HG02885 (cell line): Measurements from ENCODE around the gene ATF1.
"Not testable (repeated sequence)": the region's sequence is repeated elsewhere in the genome, so short reads cannot be mapped to it uniquely, and the experiment has no call there.

Experiments
- ATAC-seq: cut with Tn5 transposase; IDR thresholded peaks from one replicate; pipeline ENCODE4 v1.9.1; 2021; ENCODE audit warnings: mild to moderate bottlenecking; ENCODE audit not compliant: unreplicated experiment, poor library complexity

Gene ATF1

DNA sequence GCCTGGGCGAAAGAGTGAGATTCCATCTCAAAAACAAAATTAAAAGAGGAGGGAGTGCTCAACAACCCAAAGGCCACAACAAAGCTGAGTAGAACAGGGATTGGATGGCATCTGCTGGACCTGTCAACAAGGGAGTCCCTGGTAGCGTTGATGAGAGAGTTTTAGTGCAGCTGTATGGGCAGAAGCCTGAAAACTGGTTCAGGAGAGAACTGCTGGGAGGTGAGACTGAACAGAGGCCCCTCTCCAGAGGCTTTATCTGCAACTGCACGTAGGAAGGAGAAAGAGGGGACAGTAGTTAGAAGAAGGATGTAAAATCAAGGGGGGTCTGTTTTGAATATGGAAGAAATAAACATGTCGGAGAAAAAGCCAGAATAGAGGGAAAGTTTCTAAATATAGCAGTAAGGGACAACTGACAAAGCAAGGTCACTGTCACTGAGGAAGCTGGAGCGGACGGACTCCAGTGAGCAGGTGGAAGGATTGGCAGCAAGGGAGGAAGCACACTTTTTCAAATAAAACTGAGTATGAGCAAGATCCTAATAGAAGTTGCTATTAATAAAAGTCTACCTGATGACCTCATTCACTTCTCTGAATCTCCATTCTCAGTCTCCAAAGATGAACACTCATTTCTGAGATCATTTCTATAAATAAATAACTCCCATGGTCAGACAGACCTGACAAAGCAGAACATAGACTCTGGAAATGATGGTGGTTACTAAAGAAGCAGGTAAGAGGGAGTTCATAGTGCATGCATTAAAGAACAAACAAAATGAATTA lies 11.8 kb upstream of the ATF1 start:
- ATAC-seq = no peak

DNA sequence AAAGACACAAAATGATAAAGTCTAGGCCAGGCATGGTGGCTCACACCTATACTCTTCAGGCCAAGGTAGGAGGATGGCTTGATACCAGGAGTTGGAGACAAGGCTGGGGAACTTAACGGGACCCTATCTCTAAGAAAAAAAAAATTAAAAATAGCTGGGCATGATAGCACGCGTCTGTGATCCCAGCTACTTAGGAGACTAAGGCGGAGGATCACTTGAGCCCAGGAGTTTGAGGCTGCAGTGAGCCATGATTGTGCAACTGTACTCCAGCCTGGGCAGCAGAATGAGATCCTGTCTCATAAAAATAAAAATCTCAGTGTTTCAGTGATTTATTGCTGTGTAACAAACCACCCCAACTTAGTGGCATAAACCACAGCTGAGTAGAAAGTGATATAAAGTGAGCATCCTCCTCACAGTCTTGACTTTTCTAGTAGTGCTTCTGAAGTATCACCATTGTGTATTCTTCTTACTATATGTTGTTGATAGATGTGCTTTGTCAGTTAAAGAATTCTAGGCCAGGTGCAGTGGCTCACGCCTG lies 10.6 kb upstream of the ATF1 start:
- no peak for ATAC-seq

DNA sequence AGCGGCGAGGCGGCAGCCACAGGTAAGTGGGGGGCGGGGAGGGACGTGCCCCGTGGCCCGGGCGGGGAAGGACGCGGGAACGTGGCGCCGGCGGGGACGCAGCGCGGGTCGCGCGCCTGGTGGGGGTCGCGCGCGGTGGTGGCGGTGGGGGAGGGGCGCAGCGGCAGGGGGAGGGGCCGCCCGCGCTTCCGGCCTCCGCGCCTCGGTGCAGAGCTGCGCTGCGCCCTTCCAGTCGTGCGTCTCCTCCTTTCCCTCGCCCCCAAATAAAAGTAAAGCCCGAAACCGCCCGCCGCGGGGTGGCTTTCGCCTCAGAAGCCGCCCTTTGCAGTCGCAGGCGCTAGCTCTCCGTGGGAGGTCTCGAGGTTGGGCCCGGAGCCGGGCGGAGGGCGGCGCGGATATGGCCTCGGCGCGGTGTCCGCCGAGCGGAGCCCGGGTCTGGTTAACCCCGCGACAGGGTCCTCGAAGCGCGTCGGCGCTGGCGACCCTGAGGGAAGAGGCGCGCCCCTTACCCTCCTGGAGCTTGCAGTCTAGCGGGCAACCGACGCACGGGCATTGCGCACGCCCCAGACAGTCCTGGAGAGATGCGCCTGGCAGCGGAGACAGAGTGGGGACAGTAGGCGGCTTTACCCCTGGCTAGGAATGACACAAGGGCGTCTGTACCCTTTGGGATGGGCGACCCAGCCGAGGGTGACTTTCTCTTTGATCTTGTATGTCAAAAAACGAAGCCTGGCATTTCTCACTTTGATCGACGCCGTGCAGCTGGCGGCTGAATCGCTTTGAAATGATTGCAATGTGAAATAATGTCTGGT lies 589 bp downstream of the ATF1 start:
- peak; percentile 46 for ATAC-seq

DNA sequence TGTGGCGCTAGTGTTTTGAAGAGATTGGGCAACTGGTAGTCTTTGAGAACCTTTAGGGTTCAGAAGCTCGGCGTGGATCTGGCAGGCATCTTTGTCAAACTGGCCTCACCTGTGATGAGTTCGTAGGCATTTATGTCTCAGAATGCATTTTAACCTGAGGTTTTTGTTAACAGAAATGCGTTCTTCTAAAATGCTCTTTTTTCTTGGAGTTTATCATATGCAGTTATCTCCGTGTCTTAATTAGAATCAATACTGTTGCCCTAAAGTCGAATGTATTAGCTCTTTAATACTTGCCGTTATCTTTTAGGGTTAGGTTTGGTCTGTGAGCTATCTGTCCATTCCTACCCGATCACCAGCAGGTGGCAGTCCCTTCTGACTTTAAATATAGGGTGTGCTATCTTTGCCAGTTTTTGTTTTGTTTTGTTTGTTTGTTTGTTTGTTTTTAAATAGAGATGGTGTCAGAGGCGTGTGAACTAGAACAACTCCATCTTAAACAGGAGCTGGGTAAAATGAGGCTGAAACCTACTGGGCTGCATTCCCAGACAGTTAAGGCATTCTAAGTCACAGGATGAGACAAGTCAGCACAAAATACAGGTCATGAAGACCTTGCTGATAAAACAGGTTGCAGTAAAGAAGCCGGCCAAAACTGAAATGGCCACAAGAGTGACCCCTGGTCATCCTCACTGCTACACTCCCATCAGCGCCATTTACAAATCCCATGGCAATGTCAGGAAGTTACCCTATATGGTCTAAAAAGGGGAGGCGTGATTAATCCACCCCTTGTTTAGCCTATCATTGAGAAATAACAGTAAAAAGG lies 1.4 kb downstream of the ATF1 start:
- ATAC-seq = peak; percentile 31

DNA sequence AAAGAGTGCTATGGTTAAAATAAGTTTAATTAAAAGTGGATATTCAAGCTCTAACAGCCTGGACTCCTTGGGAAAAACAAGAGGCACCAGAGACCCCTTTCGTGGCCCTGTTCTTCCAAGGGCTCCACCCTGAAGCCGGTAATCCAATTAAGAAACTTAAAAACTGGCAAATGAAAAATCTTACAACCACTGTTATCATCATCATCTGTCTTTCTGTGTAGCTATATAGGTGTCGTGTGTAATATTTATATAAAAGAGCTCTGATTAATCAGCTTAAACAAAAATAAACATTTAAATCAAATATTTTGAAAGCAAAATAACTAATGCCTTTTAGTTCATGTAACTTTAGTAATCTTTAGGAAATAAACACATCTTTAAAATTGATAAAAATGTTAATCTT lies 4.5 kb downstream of the ATF1 start:
- no peak for ATAC-seq

DNA sequence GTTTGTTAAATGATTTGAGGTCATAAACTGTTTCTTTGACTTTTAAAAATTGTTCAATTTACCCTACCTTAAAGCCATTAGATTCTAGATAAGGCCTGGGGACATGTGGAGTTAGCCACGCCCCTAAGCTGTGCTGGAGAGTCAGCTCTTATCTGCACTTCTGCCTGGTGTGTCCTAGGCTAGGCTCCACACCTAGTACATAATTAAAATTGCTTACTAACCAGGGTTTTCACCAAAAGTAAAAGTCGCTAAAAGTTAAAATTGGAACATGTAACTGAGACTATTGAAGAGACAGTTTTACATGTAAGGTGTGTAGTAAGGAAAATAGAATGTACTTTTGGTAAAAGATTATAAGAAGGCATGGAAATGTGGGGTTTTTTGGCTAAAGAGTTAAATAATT lies 4.9 kb downstream of the ATF1 start:
- not testable (repeated sequence) for ATAC-seq

DNA sequence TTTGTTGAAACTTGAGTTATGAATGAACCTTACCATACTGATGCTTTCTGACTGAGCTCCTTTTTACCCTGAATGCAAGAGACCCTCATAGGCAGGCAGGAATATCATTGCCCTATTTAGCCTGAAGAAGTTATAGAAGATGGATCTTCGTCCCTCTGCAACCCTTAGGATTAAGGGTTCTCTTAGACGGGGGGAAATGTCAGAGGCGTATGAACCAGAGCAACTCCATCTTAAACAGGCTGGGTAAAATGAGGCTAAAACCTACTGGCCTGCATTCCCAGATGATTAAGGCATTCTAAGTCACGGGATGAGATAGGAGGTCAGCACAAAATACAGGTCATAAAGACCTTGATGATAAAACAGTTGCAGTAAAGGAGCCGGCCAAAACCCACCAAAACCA lies 7.5 kb downstream of the ATF1 start:
- no peak for ATAC-seq

DNA sequence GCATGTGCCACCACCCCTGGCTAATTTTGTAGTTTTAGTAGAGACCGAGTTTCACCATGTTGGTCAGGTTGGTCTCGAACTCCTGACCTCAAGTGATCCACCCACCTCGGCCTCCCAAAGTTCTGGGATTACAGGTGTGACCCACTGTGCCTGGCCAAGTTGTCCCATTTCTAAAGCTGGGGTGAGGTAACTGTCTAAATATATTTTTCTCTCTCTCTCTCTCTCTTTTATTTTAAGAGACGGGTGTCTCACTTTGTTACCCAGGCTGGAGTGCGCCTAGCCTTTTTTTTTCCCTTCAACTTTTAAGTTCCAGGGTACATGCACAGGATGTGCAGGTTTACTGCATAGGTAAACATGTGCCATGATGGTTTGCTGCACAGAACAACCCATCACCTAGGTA lies 8.6 kb downstream of the ATF1 start:
- no peak for ATAC-seq

DNA sequence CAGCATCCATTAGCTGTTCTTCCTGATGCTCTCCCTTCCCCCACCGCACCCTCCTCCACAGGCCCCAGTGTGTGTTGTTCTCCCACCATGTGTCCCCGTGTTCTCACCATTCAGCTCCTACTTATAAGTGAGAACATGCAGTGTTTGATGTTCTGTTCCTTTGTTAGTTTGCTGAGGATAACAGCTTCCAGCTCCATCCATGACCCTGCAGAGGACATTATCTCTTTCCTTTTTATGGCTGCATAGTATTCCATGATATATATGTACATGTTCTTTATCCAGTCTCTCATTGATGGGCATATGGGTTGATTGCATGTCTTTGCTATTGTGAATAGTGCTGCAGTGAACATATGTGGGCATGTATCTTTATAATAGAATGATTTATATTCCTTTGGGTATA lies 9.0 kb downstream of the ATF1 start:
- ATAC-seq = no peak

DNA sequence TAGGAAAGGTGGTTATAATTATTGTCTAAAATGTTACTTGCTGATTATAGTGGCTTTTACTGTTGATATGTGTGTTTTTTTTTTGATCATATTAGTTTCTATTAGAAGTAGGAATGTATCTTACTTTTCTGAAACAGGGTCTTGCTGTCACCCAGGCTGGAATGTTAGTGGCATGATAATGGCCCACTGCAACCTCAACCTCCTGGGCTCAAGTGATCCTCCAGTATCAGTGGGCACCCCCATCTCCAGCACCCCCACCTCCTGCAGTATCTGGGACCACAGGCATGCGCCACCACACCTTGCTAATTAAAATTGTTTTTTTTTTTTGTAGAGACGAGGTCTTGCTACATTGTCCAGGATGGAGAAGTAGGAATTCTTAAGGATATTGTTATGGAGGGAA lies 11.3 kb downstream of the ATF1 start:
- no peak for ATAC-seq

DNA sequence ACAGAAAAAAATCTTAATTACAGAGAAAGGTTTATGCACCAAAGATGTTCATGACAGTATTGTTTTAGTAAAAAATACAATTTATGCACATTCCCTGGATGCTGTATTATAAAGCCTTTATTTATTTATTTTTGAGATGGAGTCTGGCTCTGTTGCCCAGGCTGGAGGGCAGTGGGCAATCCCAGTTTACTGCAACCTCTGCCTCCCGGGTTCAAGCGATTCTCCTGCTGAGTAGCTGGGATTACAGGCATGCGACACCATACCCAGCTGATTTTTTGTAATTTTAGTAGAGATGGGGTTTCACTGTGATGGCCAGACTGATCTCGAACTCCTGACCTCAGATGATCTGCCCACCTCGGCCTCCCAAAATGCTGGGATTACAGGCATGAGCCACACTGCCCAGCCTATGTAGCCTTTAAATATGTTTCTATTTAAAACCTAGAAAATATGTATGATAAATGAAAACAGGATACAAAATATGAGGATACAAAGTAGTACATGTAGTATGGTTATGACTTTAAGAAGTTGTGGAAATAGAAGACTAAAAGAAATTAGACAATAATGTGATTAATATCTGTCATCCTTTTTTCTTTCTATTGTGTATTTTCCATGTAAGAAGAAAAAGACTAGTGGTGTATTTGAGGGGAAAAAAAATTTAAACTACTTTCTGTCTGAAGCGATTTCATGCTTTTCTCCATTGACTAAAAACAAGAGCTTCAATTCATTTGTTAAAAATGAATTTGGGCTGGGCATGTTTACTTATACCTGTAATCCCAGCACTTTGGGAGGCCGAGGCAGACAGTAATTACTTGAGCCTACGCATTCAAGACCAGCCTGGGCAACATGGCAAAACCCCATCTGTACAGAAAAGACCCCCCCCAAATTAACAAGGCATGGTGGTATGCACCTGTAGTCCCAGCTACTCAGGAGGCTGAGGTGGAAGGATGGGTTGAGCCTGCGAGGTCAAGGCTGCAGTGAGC lies 13.1 kb downstream of the ATF1 start:
- no peak for ATAC-seq

DNA sequence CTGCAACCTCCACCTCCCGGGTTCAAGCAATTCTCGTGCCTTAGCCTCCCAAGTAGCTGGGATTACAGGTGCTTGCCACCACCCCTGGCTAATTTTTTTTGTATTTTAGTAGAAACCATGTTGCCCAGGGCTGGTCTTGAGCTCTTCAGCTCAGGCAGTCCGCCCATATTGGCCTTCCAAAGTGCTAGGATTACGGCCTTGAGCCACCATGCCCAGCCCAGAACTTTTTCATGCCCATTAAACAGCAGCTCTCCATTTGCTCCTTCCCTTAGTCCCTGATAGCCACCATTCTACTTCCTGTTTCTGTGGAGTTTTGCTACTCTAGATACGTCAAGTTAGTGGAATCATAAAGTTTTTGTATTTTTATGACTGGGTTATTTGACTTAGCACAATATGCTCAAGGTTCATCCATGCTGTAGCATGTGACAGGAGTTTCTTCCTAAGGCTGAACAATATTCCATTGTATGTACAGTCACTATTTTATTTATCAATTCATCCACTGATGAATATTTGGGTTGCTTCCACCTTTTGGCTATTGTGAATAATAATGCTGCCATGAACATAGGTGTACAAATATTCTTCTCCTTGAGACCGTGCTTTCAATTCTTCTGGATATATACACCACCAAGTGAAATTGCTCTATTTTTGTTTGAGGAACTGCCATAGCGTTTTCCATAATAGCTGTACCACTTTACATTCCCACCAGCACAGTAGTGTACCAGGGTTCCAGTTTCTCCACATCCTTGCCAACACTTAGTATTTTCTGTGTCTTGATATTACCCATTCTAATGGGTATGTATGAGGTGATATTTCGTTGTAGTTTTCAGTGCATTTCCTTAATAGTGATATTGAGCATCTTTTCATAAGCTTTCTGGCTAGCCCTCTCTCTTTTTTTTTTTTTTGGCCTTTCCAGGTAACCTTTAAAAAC lies 15.0 kb downstream of the ATF1 start:
- ATAC-seq = no peak

DNA sequence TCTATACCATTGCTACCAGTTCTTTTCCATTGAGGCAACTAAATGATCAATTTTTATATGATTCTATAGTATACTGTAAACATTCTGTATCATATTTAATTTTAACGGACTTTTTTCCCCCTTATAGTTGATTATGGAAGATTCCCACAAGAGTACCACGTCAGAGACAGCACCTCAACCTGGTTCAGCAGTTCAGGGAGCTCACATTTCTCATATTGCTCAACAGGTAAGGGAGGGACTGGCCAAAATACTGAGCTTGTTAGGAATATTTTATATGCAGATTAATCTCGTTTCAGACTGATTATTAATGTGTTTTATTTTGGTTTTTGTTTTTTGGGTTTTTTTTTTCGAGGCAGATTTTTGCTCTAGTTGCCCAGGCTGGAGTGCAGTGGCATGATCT lies 16.1 kb downstream of the ATF1 start:
- ATAC-seq = no peak

DNA sequence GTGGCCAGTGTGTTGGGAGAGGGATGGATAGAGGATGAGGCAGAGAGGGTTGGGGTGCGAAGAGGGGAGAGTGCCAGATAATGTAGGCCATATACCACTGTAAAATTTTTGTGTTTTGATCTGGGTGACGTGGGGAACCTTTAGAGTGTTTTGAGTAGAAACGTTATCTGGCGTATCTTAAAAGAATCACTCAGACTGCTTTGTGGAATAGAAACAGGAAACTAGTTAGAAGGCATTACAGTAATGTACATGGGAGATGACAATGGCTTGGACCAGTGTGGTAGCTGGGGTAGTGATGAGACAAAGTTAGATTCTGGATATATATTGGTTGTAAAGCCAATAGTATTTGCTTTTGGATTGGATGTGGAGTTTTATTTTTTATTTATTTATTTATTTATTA lies 20.6 kb downstream of the ATF1 start:
- ATAC-seq = no peak

DNA sequence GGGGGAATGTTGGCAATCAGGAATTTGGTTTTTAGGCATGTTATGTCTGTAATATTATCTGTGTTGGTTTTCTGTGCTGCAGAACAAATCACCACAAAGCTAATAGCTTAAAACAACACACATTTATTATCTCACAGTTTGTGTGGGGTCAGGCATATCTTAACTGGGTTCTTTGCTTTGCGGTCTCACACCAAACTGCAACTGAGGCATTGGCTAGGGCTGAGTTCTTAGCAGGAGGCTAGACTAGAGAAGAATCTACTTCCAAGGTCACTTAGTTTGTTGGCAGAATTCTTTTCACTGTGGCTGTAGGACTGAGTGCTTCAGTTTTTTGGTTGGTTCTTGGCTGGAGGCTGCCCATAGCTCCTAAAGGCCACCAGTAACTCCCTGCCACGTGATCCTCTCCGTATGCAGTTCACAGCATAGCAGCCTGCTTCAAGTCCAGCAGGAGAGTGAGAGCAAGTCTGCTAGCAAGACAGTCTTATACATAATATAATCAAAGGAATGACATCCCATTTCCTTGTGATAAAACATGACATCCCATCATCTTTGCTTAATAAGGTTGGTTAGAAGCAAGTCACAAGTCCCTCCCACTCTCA lies 21.6 kb downstream of the ATF1 start:
- no peak for ATAC-seq

DNA sequence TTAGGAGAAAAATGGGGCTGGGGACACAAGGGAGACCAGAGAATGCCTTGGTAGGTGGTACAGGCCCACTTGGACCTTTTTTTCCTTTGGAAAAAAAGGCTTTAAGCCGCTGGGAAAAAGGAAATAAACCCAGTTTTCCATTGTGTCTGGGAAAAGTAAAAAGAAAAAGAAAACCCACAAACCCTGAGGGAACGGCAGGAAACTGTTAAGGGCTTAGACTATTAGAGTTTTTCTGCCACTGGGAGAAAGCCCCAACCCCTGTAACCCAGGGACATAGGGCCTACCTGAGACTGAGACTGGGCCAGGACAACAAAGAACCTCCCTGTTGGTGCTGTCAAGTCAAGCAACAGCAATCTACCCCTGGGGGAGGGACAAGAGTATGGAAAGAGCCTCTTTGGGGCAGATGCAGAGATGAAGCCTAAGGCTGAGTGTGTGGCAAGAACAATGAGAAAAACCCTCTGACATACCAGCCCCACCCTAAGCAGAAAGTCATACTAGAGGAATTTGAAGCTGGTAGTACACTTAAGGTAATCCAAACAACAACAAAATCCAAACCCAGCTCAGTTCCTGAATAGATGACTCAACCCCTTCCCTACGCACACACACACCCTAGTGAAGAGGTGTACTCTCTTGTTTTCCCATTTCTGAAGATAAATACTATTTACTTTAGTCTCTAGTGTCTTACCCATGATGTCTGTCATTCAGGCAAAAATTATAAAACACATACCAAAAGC lies 22.8 kb downstream of the ATF1 start:
- no peak for ATAC-seq

DNA sequence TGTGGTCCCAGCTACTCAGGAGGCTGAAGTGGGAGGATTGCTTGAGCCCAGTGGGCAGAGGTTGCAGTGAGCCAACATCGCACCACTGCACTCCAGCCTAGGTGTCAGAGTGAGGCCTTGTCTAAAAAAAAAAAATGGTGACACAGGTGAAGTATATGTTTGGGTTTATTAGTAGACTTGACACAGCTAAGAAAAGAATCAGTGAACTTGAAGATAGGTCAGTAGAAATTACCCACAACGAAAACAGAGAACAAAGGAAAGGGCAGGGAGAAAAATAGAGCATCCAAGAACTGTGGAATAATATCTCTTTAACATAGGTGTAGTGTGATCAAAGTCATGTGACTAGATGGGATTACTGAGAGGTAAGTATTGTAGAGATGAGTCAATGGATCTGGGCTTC lies 23.7 kb downstream of the ATF1 start:
- no peak for ATAC-seq

DNA sequence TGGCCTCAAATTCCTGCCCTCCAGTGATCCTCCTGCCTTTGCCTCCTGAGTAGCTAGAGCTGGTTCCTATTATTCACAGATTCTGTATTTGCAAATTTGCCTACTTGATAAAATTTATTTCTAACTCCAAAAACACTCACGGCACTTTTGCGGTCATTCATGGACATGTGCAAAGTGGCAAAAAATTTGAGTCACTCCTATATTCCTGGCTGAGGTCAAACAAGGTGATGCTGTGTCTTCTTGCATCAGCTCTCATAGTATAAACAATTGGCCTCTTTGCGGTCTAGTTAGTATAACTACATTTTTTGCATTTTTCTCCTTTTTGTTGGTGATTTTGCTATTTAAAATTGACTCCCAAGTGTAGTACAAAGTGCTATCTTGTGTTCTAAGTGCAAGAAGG lies 24.7 kb downstream of the ATF1 start:
- no peak for ATAC-seq
